GM18861 (cell line): ENCODE results near the gene PTPRN2.

Source experiments
- ATAC-seq: cut with Tn5 transposase; IDR thresholded peaks from one replicate; pipeline ENCODE4 v1.9.1; 2021; ENCODE audit not compliant: unreplicated experiment

Gene PTPRN2

DNA sequence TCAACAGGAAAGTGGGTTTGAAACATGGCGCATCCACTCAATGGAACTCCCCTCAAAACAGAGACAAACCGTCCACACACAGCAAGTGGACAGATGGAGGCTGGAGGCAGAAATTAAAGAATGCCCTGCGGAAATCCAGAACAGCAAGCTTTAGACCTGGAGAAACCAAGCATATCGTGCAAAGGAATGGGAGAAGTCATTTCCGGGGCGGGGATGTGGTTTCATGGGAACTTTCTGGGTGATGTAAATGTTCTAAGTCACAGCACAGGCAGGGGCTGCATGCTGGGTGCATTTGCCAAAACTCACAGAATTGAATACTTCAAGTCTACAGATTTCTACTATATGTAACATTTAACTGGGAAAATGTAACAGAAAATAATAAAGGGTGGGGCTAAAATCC is 213.0 kb downstream of the PTPRN2 start:
- ATAC-seq: no peak

DNA sequence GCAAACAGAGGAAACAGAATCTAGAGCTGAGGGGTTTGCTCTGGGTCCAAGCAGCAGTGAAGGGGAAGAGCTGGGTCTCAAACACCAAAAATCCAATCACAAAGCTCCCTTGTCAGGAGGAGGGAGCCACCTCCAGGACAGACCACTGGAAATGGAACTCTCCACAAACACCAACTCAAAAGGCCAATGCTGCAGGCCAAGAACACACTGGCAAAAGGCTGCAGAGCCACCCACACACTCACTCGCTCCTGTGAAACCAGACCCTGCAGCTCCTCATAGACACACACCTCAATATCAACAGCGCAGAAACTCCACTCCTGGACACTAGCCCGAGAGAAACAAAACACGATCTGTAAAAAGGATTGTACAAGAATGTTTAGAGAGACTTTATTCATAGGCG is 213.5 kb downstream of the PTPRN2 start:
- no peak for ATAC-seq

DNA sequence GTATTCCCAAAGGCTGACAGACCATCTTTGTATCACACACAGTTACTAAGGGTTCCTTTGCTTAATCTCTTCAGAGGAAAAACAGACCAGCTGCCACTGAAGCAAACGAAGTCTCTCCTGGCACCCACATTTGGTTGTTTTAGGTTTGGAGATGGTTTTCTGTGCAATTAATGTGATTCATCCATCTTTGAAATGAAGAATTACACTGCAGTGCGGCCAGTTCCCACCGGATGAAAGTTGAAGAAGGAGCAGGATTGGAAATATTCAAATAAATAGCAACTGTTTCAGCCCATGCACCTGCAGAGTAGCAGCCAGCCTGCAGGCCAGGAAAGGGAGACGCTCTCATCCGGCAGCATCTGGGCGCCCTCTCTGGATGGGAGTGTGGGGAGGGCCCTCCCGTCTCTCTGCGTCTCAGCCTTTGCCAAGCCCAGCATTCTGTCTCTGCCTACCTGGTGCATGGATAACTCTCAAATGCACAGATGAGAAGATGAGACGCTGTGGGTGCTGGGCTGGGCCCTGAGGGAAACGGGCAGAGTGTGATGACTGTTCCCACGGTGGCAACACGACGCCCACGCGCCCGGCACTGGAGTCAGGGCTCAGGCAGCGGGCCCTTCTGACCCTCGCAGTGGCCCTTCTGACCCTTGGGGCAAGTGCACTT is 214.0 kb downstream of the PTPRN2 start:
- no peak for ATAC-seq

DNA sequence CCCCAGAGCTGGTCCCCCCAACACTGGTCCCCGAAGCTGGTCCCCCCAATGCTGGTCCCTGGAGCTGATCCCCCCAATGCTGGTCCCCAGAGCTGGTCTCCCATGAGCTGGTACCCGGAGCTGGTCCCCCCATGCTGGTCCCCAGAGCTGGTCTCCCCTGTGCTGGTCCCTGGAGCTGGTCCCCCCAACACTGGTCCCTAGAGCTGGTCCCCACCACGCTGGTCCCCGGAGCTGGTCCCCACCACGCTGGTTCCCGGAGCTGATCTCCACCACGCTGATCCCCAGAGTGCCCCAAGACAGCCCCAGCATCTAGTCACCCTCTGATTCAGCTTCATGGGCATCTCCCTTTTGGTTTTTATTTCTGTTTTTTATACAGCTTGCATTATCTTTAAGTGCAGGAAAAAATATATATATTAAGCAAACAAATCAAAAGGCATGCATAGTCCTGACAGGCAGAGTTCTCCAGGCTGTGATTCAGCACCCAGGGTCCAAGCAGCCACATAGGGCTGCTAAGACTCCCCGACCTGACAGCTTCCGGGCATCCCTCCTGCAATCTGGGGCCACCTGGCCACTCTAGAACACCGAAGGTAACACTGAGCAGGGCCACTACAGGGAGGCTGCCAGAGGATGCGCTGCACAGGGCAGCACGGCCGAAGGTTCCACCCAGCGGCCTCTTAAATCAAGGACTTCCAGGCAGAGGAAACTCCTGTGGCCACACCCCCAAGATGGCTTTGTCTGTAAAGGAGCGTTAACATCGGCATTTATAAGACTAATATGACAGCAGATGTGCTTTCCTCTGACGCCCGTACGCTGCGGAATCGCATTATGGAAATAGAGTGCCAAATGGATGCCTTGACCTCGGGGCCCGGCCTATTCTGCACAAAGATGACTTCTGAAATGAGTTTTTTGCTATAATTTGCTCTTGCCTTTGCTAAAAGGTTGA is 215.0 kb downstream of the PTPRN2 start:
- ATAC-seq: no peak

DNA sequence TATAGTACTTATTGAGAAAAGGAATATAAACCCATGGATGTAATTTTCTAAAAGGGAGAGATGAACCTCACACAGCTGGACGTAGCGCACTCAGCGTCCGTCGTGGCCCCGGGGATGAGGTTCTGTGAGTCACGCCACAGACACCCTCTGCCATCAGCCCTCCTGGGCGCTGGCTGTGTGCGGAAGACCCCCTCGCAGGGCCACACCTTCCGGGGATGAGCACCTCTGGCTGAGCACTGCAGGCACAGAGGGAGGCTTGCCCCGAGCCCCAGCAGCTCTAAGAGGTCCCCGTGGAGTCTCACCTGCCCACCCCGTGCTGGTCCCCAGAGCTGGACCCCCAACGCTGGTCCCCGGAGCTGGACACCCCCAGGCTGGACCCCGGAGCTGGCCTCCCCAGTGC is 215.8 kb downstream of the PTPRN2 start:
- no peak for ATAC-seq

- ATAC-seq: no peak
These were observed 217.8 kb downstream of the PTPRN2 start for GRCh38 chr7:158369866-158370265.

DNA sequence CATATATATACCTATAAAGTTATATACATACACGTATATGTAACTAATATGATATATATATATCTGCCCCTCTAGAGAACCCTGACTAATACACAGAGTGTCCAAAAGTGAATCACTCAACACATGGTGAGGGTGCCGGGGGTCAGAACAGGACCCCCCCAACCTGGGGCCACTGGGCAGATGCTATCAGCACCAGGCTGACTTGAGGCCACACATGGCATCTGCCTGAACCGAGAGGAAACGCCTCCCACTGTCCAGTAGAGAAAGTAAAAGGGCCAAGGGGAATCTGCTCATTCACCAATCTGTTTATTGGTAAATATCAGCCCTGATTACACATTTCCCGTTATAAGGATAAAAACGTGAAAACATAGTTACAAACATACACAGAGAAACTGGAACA is 218.3 kb downstream of the PTPRN2 start:
- no peak for ATAC-seq

- no peak for ATAC-seq
These were observed 219.2 kb downstream of the PTPRN2 start for GRCh38 chr7:158368449-158368848.

DNA sequence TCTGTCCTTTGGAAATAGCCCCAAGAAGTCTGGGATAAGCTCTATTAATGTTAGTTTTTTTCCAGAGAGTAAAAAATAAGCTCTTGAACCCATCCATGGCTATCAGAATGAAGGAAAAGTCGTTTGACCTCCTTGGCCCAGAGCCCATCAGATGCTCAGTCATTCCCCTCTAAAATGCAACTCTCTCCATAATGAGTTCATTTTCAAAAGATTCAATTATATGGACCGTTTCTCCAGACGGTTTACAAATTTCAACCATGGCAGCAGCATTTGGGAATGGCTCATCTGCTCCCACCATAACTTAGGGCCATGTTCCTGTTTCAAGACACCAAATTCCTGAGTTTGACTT is 220.0 kb downstream of the PTPRN2 start:
- ATAC-seq: no peak

GRCh38 chr7:158366916-158367633 is 220.5 kb downstream of the PTPRN2 start:
- no peak for ATAC-seq

DNA sequence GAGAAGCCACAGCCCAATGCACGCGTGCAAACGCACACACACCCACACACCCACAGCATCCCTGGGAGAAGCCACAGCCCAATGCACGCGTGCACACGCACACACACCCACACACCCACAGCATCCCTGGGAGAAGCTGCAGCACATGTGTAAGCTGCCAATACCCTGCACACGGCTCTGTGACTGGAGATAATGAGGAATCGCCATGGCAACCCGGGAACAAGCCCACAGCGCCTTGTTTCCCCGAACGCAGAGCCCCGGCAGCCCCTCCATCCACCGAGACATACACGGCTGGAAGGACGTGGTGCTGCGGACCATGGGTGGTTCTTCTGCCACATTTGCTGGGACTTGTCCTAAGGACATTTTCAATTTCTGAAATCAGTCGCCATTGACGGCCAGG is 221.3 kb downstream of the PTPRN2 start:
- no peak for ATAC-seq

- no peak for ATAC-seq
These were observed 222.4 kb downstream of the PTPRN2 start for GRCh38 chr7:158365267-158365666.

DNA sequence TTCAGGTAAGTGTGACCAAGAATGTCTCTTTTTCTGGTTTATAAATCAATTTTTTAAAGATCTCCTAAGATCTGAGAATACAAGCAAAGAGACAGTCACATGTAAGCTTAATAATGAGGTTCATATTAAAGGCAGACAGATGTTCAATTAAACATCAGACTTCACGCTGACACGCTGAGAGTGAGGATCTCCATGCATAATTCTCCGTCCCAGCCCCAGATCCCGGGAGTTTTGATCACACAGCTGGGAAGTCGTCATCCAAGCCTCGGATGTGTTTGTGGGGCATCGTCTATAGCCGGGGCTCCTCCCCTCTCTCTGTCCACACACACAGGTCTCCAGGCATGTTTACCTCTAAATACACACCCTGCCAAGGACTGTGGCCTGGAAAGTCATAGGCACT is 223.2 kb downstream of the PTPRN2 start:
- no peak for ATAC-seq

GRCh38 chr7:158362912-158363905 is 224.4 kb downstream of the PTPRN2 start:
- no peak for ATAC-seq

GRCh38 chr7:158362001-158362400 is 225.6 kb downstream of the PTPRN2 start:
- no peak for ATAC-seq

- ATAC-seq: no peak
These were observed 226.2 kb downstream of the PTPRN2 start for GRCh38 chr7:158361326-158361946.

DNA sequence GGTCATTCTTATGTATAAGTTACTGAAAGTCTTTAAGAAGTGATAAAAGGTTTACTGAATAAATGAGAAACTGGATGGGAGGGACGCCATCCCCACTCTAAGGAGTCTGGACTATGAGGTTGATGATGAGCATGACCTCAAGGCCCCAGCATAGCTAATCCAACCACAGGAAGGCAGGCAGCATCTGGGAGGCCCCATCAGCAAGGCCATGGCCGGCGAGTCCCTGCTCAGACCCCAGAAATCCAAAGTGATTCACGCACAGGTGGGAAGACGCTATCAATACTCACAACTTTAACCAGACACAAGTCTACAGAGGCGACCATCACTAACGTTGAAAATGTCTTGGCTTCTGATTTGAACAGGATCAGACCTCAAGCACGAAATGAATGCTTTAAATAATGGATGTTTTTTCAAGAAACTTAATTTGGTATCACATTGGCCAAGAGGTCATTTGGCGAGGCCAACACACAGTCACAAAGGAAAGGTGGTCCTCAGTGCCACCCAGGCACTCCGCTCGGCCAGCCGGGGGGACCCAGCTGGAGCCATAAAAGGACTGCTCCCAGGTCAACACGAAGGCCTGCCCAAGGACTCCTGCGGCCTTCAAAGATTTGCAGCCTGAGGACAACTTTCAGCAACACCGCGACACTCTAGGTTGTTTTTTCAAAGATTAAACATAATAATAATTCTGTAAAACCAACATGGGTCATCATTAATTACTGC is 228.5 kb downstream of the PTPRN2 start:
- no peak for ATAC-seq

DNA sequence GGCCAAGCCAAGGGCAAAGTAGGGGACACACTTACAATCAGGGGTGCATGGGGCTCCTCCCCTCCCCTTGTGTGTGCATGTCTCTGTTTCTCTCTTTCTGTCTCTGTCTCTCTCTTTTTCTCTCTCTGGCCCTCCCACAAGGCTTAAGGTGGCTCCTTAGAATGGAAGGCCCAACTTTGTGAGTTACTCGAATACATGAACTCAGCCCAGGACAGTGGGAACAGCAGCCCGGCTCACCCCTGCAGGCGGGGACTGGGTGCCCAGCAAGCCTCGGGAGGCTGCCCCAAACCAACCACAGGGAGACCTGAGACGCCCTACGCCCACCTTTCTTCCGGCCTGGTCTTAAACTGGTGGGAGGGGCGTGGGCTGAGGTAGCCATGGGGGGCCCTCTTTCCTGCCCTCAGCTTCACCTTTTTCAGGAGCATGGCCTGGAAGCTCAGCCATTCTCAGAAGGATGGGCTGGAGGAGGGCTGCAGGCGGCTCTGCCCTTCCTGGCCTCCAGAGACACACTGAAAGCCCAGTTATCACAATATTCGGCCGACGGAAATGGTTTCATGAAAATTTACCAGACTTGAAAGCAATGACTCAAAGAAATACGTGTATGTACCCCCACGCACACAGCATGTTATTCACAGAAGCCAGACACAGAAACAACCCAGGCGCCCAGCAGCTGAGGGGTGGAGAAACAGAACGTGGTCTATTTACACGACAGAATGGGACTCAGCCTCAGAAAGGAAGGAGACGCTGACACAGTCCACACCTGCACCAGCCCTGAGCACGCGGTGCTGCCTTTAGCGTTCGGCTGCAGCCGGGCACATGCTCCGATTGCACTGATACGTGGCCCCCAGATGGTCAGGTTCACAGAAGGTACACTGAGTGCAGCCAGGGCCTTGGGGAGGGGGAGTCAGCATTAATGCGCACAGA is 229.5 kb downstream of the PTPRN2 start:
- ATAC-seq: no peak
